Measurements from ENCODE around the gene IL13. TPM values are rescaled to one million over a fixed set of nuclear protein-coding genes. Genes with fewer than 3 reads are reported as not detected.

IL13 gene
- total and polyA plus RNA-seq, 10 of the 15 experiments (the other 5 are each of a cell fraction or from before 2014, with no cell fraction given): 0.06 to 0.40 (median 0.11) TPM; not detected in 6

- Histone ChIP-seq H3K4me1 (ENCODE audit: control insufficient read depth, insufficient read depth, low read length) (peaks cover 28% of the 10 kb centered on the region), H3K4me3 (no peak overlapping the region), H2AFZ (ENCODE audit: control insufficient read depth, low read depth, low read length) (no peak overlapping the region), H3K9me3 (replicated peaks; ENCODE audit: control insufficient read depth, insufficient read depth, low read length) (no peaks in the 10 kb centered on the region; the same call in 1 of the 3 replicates), H3K9ac (ENCODE audit: control insufficient read depth, insufficient read depth, low read length) (no peak overlapping the region), H3K27me3 (replicated peaks in 1 of 2; ENCODE audit: control insufficient read depth in 2 of 2, insufficient read depth in 2 of 2, low read length in 1 of 2) (no peaks in the 10 kb centered on the region), H3K36me3 (ENCODE audit: control insufficient read depth in 2 of 2, insufficient read depth in 2 of 2, low read length in 1 of 2) (peaks cover 16 to 17% of the 10 kb centered on the region in 2 experiments), H4K20me1 (ENCODE audit: control insufficient read depth, insufficient read depth) (no peaks in the 10 kb centered on the region), H3K79me2 (ENCODE audit: control insufficient read depth, insufficient read depth, low read length) (no peaks in the 10 kb centered on the region), H3K4me2 (ENCODE audit: control insufficient read depth, insufficient read depth) (no peak overlapping the region), H3K27ac (ENCODE audit: control insufficient read depth, insufficient read depth) (no peak overlapping the region)
- BruUV-seq (replicated peaks): no TSS peak
- DNase-seq (ENCODE audit: low read depth, low spot score) (no peak), ATAC-seq (no peak), FAIRE-seq (no peak)
- CTCF ChIA-PET: interaction anchor here (0.6 to 1.8 kb wide), 3 partner anchors 43 to 143 kb away, joined by 3 to 4 read pairs (median 3); no protein-coding TSS in a partner anchor
- RAD21 ChIA-PET (ENCODE audit: unreplicated experiment): interaction anchor here (1.0 kb wide), 1 partner anchor 17 kb away, joined by 5 read pairs; no protein-coding TSS in a partner anchor
- POLR2A ChIA-PET: interaction anchor here (4.3 to 6.3 kb wide), 2 partner anchors 14 to 16 kb away, joined by 17 to 53 read pairs; partner anchors contain the start of gene IL13
- intact Hi-C loops (cut with micrococcal nuclease; ENCODE audit: unreplicated experiment) (no loop called here), in situ Hi-C loops (cut with MboI) (no loop called here)
- TF ChIP-seq SIX5 (IDR thresholded peaks at IDR 0.05; ENCODE audit: low read depth, low read length, severe bottlenecking): no peak
- TF ChIP-seq RAD51 (IDR thresholded peaks at IDR 0.05): no peak
- no peak for TF ChIP-seq PML (IDR thresholded peaks at IDR 0.05; ENCODE audit: low read length)
- TF ChIP-seq STAT1 (conservative IDR thresholded peaks at IDR 0.05): no peak
- no peak for TF ChIP-seq POLR2AphosphoS5 (IDR thresholded peaks at IDR 0.05; ENCODE audit: low read length)
- TF ChIP-seq EGR1 (IDR thresholded peaks at IDR 0.05; ENCODE audit: borderline replicate concordance in 1 of 2, low read depth in 2 of 2, low read length in 2 of 2): no peak
- no peak for TF ChIP-seq SMARCA5 (IDR thresholded peaks at IDR 0.05)
- no peak for TF ChIP-seq USF1 (IDR thresholded peaks at IDR 0.05; ENCODE audit: borderline replicate concordance, extremely low read length, insufficient read depth, low read depth, low read length)
- no peak for TF ChIP-seq MTA2 (IDR thresholded peaks at IDR 0.05; ENCODE audit: low read depth)
- no peak for TF ChIP-seq IRF4 (IDR thresholded peaks at IDR 0.05; ENCODE audit: low read depth, low read length)
- TF ChIP-seq RAD21 (IDR thresholded peaks at IDR 0.05; ENCODE audit: insufficient read depth, low read depth, low read length): no peak
- SMC1A ChIA-PET (ENCODE audit: uncharacterized antibody, unreplicated experiment): interaction anchor here (0.9 to 2.3 kb wide), 4 partner anchors 14 to 176 kb away, joined by 3 to 7 read pairs (median 4); partner anchors contain the start of gene IL13
These were observed 13.8 kb upstream of the IL13 start for GRCh38 chr5:132644177-132644576.

Measured in GM12878 (cell line).